Activated CD8-positive, alpha-beta memory T cell treated with anti-CD3 and anti-CD28 coated beads, Interleukin-2, amount 50 U/mL, for 4 hours (primary cell): ENCODE results near the gene SYN1.

Experiments
- DNase-seq: peaks from one replicate; pipeline ENCODE4 v3.0.0-alpha.2; 2020

Gene SYN1

DNA sequence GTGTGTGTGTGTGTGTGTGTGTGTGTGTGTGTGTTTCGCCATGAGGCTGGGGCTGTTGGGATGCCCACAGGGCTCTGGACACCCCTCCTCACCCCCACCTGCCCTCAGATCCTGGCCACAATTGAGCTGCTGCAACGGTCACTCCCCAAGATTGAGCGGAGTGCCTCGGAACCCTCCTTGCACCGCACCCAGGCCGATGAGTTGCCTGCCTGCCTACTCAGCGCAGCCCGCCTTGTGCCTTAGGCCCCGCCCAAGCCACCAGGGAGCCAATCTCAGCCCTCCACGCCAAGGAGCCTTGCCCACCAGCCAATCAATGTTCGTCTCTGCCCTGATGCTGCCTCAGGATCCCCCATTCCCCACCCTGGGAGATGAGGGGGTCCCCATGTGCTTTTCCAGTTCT, 48.4 kb downstream of the SYN1 start:
- DNase-seq = no peak

DNA sequence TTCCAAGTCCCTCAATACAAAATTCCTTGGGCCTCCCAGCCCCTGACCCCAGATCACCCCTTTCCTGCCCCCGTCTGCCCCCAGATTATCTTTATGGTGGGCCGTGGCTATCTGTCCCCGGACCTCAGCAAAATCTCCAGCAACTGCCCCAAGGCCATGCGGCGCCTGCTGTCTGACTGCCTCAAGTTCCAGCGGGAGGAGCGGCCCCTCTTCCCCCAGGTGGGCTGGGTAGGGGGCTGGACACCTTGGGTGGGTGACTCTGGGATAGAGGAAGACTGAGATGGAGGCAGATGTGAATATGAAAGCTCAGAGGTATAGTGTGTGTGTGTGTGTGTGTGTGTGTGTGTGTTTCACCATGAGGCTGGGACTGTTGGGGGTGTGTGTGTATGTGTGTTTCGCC, 48.9 kb downstream of the SYN1 start:
- DNase-seq = no peak

DNA sequence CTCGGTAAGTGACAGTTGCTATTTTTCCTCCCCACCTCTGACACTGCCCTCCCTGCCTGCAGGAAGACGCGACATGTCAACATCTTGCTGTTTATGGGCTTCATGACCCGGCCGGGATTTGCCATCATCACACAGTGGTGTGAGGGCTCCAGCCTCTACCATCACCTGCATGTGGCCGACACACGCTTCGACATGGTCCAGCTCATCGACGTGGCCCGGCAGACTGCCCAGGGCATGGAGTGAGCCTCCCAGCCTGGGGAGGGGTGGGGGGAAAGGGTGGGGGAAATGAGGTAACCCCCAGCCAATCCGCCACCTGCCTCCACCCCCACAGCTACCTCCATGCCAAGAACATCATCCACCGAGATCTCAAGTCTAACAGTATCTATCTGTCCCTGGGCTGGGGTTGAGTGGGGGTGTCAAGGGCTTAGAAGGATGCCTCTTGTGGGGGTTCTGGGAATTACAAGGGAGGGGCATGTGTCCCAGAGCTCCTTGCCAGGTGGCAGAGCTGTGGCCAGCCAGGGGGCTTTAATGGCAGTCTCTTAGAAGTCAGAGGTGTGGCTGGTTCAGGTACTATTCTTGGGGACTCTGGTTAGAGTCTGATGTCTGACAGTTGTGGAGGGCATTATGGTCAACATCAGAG, 50.9 kb downstream of the SYN1 start:
- no peak for DNase-seq

DNA sequence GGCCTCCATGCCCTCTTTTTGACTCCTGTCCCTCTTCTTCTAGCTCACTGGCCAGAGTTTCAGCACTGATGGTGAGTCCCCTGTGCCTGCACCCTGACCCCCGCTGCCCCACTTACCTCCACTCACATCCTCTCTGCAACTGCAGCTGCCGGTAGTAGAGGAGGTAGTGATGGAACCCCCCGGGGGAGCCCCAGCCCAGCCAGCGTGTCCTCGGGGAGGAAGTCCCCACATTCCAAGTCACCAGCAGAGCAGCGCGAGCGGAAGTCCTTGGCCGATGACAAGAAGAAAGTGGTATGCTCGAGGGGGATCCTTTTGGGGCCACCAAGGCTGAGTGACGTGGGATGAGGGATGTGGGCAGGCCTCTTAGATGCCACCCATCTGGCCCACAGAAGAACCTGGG, 52.8 kb downstream of the SYN1 start:
- no peak for DNase-seq

DNA sequence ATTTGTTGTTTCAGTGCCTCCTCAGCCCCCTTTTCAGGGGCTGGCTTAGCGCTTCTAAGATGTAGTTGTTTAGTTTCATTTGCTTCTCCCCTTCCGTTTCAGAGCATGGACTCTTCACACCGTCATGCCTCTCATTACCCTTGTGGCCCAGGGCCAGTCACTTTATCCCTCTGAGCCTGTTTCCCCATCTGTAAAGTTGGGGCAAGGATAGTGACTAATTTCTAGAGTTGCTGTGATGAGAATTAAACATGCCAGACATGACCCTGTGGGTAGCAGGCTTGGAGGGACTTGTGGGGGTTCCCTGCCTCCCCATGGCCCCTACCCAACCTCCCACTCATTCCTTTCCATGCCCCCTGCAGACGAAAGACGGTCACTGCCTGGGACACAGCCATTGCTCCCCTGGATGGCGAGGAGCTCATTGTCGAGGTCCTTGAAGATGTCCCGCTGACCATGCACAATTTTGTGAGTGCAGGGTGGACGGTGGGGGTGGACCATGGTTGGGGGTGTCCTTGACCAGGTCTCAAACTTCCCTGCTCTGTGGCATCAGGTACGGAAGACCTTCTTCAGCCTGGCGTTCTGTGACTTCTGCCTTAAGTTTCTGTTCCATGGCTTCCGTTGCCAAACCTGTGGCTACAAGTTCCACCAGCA, 55.1 kb downstream of the SYN1 start:
- no peak for DNase-seq

DNA sequence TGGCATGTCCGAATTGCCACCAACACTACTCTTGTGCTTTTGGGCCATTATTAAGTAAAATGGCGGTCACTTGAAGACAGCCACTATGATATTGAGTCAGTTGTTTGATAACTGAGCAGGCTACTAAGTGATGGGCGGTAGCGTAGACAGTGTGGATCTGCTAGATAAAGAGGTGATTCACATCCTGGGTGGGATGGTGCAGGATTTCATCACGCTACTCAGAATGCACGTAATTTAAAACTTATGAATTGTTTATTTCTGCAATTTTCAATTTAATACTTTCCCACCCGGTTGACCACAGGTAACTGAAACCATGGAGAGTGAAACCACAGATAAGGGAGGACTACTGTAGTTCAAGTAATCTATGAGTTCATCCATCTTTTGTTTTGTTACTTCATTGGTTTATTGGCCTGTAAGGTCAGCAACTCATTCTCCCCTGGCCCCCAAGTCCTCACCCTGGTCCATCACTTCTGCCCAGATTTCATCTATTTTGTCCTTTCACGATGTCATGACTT, 55.8 kb downstream of the SYN1 start:
- DNase-seq = no peak

DNA sequence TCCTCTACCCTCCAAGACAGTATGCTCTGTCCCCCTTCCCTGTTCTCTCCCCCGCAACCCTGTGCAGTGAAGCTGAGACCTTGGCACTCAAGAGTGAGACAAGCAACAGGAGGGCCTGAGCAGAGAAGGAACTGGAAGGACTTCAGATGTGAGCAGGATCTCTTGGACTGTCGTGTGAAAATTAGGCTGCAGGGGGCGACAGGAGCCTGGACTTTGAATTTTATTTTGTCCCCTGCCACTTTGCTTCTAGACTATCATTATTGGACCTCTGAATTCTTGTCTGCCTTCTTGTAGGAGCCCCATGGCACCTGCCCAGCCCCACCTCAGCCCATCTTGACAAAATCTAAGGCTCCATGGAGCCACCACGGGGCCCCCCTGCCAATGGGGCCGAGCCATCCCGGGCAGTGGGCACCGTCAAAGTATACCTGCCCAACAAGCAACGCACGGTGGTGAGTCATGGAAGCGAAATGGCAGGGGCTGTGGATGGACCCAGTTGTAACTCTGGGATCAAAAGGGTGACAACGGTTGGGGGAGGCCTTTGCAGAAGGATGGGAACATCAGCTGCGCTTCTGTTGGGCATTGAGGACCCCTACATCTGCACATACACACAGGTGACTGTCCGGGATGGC, 56.9 kb downstream of the SYN1 start:
- no peak for DNase-seq

DNA sequence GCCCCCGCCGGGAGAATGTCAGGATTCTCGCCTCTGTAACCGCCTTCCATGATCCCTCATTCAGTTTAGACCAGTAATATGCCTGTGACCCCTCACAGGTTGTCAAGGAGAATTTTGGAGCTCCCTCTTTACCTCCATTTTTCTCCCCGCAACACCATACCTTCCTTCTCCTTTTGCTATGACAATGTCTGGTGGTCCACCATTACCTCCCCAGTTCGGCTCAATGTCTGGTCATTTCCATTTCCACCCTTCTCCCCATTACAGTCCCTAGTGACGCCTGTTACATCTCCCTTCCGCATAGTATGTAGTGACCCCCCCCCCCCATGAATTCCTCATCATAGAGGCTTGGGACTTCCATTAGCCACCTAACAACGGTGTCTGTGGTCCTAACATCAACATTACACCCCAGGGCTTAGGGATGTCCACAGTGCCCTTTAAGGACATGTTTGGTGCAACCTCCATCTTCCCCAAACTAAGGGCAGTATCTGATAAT, 58.0 kb downstream of the SYN1 start:
- no peak for DNase-seq

DNA sequence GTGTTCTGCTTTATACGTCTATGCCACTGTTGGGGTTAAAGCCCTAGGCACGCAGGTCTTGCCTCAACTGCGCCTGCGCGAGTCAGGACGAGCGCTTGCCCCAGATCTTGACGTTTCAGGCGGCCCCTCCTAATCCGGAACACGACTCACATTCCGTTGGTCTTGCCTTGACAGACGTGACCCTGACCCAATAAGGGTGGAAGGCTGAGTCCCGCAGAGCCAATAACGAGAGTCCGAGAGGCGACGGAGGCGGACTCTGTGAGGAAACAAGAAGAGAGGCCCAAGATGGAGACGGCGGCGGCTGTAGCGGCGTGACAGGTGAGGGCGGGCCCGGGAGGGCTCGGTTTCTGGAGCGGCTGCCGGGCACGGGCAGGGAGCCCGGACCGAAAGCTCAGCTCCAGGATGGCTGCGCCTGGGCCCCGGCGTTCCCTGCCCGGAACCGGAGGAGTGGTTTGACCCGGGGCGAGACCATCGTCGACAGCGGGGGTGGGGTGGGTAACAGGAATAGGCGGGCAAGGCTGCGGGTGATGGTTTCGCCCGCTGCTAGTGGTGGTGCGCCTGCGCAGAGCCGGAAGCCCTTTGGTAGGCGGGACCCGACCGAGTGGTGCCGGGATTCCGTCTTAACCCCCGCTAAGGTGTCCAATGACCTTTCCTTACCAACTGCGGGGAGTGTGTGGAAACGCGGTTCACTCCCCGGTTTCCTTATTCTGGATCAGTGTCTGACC, 58.6 kb downstream of the SYN1 start, which contains the start of gene ARAF:
ARAF (plus strand) TSS at position 272 of the 725 bp plus-strand sequence. CDS start 1,763 bp downstream, outside the sequence.
- DNase-seq = peak; percentile 91

DNA sequence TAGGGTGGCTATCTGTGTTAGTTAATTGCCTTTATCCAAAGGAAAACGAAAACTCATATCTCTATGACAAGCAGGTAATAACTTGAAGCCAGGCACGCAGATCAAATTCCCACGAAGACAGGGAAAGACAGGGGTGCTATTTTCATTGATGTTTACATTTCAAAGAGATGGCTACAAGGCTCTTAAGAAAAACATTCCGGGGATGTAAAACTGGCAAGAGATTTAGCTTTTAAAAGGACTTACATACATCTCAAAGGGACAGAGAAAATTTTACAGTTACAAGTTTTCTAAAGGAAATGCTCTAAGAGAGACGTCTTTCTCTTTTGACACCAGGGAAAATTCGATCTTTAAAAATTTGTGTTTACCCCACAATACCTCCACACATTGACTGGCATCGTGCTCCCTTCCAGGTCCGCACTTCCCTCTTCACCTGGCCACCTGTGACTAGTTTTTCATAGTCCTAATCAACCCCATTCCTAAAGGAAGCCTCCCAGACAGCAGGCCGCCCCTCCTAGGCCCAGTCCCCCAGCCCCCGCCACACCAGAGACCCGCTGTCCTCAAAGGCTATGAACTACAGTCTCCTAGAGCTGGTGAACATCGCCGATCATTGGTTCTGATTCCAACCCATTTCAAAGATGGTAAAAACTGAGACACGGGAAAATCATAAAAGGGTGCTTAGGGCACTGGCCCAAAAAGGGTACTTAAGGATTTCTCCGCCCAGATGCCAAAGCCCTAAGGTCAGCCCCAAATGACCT, 59.3 kb downstream of the SYN1 start:
- no peak for DNase-seq

DNA sequence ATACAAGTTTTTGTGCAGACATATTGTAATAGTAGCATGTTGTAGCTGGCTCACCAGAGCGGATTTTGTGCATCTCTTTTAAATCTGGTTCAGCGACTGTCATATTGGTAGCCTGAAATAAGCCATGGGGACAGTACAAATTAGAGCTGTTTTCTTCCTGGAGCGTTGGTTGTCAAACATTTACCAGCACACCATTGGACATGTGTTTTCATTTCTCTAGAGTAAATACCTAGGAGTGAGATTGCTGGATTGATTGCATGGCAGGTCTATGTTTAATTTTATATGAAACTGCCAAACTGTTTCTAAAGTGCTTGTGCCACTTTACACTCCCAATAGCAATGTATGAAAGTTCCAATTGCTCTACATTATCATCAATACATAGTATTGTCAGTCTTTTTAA, 61.2 kb downstream of the SYN1 start:
- no peak for DNase-seq

DNA sequence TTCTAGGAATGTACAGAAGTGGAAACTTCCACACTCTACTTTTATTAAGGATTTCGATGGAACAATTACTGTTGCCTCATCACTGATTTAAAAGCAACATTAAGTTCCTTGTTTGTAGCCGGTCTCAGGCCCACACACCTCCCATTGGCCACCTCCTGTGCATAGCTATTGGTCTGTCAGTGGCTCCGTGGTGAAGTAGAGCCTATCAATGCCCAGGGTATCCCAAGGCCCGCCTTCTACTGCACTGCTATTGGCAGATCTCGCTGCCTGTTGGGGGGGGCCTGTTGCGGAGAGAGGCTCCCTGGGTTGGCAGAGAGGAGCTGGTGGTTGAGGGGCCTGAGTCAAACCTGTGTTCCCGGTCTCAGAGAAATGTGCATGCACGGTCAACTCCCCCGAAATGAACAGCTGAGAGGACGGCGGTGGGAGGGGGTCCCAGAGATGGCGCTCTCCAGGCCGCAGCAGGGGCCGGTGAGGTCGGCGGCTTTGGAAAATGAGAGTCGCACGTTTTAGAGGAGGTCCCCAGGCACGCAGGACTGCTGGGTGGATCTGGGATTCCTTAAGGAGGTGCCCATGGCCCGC, 63.5 kb downstream of the SYN1 start:
- peak; percentile 77 for DNase-seq

DNA sequence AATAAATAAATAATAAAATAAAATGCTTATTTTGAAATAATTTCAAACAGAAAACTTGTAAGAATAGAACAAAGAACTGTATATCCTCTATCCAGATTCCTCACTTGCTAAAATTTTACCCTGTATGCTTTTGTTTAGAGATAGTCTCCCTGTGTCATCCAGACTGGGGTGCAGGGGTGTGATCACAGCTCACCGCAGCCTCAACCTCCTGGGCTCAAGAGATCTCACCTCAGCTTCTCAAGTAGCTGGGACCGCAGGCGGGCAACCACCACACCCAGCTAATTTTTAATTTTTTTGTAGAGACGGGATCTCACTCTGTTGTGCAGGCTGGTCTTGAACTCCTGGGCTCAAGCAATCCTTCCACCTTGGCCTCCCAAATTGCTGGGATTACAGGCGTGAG, 76.2 kb downstream of the SYN1 start:
- DNase-seq = no peak

DNA sequence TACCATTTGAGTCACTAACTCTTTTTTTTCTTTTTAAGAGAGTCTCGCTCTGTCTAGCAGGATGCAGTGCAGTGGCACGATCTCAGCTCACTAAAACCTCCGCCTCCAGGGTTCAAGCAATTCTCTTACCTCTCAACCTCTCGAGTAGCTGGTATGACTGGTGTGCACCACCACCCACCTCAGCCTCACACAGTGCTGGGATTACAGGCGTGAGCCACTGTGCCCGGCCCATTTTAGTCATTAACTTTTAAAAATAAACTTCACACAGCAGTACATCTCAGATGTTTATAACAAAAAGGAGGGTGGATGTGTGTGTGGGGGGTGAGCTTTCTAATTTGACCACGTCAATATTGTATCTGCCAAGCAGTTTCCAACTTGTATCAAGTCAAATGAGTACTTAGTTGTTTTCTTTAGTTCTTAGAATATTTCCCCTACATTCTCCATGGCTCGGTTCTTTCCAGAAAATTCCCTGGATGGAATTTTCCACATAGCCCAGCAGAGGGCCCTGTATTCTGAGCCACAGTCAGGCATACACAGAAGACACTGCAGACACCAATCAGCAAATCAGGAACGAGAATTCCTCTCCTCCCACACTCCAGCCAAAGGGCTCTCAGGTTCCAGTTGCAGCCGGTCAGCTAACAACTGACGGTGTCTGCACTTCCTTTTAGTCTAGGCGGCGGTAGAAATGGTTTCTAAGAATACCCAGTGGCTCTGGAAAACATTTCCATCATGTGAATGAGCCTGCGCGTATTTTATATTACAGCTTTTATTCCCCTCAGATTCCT, 78.7 kb downstream of the SYN1 start:
- no peak for DNase-seq

DNA sequence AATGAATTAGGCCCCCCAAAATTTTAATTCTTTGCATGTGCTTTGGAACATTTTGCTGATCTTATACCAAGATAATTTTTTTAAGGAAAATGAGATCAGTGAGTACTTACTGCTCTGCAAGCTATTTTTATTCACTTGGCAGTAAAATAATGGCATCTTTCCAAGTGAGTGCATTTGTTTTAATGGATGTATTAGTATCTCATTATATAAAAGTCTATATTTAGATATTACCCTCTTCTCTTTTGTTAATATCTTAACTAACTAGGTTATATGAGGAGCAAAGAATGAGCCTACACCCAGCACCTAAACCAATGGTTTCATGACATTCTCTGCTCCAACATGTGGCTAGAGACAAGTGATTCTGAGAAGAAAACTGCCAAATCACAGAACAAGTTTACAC, 79.8 kb downstream of the SYN1 start:
- DNase-seq = no peak

DNA sequence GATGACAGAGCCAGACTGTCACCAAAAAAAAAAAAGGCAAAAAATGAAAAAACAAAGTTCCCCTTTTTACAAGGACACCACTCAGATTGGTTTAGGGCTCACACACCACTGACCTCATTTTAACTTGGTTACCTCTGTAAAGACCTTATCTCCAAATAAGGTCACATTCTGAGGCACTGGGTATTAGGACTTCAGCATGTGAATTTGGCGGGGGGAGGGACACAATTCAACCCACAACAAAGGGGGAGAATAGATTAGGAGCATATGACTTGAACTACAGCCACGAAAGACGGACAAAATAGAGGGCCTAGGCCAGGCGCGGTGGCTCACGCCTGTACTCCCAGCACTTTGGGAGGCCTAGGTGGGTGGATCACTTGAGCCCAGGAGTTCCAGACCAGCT, 89.6 kb downstream of the SYN1 start:
- no peak for DNase-seq

DNA sequence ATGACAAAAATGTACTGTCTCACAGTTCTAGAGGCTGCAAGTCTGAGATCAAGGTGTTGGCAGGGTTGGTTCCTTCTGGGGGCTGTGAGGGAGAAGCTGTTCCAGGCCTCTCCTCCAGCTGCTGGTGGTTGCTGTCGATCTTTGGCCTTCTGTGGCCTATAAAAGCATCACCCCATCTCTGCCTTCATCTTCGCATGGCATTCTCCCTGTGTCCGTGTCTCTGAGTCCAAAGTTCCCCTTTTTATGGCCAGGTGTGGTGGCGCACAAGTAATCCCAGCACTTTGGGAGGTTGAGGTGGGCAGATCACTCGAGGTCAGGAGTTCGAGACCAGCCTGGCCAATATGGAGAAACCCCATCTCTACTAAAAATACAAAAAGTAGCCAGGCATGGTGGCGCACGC, 90.1 kb downstream of the SYN1 start:
- DNase-seq = no peak

DNA sequence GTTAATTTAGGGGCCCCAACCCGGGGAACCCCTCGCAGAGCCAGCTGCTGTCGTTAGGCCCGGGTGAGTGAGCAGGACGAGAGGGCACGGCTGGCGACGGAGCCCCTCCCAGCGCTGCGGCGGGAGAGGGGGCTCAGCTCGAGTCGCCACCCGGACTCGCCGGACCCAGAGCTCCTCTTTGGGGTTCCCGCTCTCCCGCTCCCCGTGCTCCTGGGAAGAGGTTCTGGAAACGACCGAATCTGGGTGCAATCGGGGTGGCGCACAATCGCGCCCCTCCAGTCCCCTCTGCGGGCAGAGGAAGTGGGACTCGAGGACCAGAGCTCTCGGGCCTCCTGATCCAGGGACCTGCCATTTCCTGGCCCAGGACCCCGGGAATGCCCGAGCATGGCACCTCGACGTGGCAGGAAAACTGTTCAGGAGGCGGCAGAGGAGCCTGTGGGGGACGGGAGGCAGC, 95.9 kb downstream of the SYN1 start:
- DNase-seq = no peak

DNA sequence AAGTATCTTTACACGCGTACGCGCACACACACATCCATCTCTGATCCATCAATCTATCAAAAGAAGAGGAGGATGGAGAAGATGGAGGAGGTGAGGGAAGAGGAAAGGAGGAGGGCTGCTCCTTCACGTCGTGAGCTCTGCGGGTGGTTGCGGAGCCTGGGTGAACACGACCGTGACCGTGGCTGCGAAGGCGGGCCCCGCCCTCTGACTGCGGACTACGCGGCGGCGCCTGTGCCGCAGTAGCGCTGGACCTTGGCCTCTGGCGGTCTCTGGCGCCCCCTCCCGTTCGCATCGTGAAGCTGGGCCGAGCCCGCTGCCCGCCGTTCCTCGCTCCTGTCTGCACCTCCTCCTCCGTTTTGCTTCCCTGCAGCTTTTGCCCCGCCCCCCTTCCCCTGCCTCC, 96.4 kb downstream of the SYN1 start:
- DNase-seq = peak; percentile 81
